SK-N-SH treated with all-trans-retinoic acid at 6 μM for 48 hours (cell line): Measurements from ENCODE around the gene MSLN.

Experiments
- ARNTL ChIP-seq: fragments of 450-650 bp; formaldehyde crosslinking; IDR thresholded peaks from 2 replicates; pipeline ENCODE4 v1.5.0; 2020; ENCODE audit warnings: low read depth, mild to moderate bottlenecking, moderate library complexity, borderline replicate concordance
- CREB5 ChIP-seq: fragments of 250-450 bp; sonication (Bioruptor Pico); IDR thresholded peaks from 2 replicates; pipeline ENCODE4 v1.5.1; 2020; ENCODE audit warnings: low read depth, mild to moderate bottlenecking, moderate library complexity
- CSRNP3 ChIP-seq: fragments of 250-450 bp; sonication (Bioruptor Pico); IDR thresholded peaks from 2 replicates; pipeline ENCODE4 v1.5.1; 2021; ENCODE audit warnings: mild to moderate bottlenecking, moderate library complexity
- GLIS3 ChIP-seq: fragments of 250-450 bp; sonication (Bioruptor Pico); IDR thresholded peaks from 2 replicates; pipeline ENCODE4 v1.5.0; 2020; ENCODE audit warnings: mild to moderate bottlenecking, moderate library complexity
- ISL1 ChIP-seq: fragments of 250-450 bp; sonication (Bioruptor Pico); IDR thresholded peaks from 2 replicates; pipeline ENCODE4 v2.1.2; 2022; ENCODE audit warnings: mild to moderate bottlenecking, moderate library complexity
- OSR1 ChIP-seq: fragments of 250-450 bp; sonication (Bioruptor Pico); IDR thresholded peaks from 2 replicates; pipeline ENCODE4 v1.8.0; 2022; ENCODE audit warnings: moderate library complexity, mild to moderate bottlenecking, inconsistent platforms
- PATZ1 ChIP-seq: fragments of 250-450 bp; sonication (Bioruptor Pico); IDR thresholded peaks from 2 replicates; pipeline ENCODE4 v1.8.0; 2020; ENCODE audit warnings: mild to moderate bottlenecking, moderate library complexity, borderline replicate concordance
- RARB ChIP-seq: fragments of 250-450 bp; sonication (Bioruptor Pico); IDR thresholded peaks from 2 replicates; pipeline ENCODE4 v1.8.0; 2021; ENCODE audit warnings: mild to moderate bottlenecking, moderate library complexity
- TOX ChIP-seq: fragments of 250-450 bp; sonication (Bioruptor Pico); IDR thresholded peaks from 2 replicates; pipeline ENCODE4 v1.8.0; 2021; ENCODE audit warnings: mild to moderate bottlenecking, moderate library complexity, borderline replicate concordance
- TSHZ2 ChIP-seq: fragments of 250-450 bp; sonication (Bioruptor Pico); IDR thresholded peaks from 2 replicates; pipeline ENCODE4 v1.5.0; 2020; ENCODE audit warnings: mild to moderate bottlenecking, moderate library complexity
- ZFP30 ChIP-seq: fragments of 450-650 bp; formaldehyde crosslinking; IDR thresholded peaks from 2 replicates; pipeline ENCODE4 v1.5.0; 2022; ENCODE audit warnings: mild to moderate bottlenecking, moderate library complexity
- ZNF565 ChIP-seq: fragments of 450-650 bp; formaldehyde crosslinking; conservative IDR thresholded peaks from 2 replicates; pipeline ENCODE4 v1.5.0; 2020; ENCODE audit warnings: low read depth, mild to moderate bottlenecking, moderate library complexity
- ZNF8 ChIP-seq: fragments of 450-650 bp; formaldehyde crosslinking; IDR thresholded peaks from 2 replicates; pipeline ENCODE4 v1.5.0; 2020; ENCODE audit warnings: mild to moderate bottlenecking, moderate library complexity

- no peak for TF ChIP-seq RARB
- TF ChIP-seq ZFP30 (CRISPR knock-in tag): no peak
- no peak for TF ChIP-seq ISL1 (CRISPR knock-in tag)
- no peak for TF ChIP-seq TOX (CRISPR knock-in tag)
- TF ChIP-seq CREB5: no peak
- TF ChIP-seq ARNTL: no peak
- TF ChIP-seq PATZ1 (CRISPR knock-in tag): no peak
- no peak for TF ChIP-seq ZNF565 (CRISPR knock-in tag)
- TF ChIP-seq TSHZ2 (CRISPR knock-in tag): no peak
- TF ChIP-seq GLIS3: no peak
- no peak for TF ChIP-seq OSR1 (CRISPR knock-in tag)
- TF ChIP-seq CSRNP3 (CRISPR knock-in tag): no peak
- TF ChIP-seq ZNF8 (CRISPR knock-in tag): no peak
Measured at GRCh38 chr16:732936-733335, 27.6 kb upstream of the MSLN start.
